K562 (cell line): ENCODE measurements around the gene MINDY4. TPM values are rescaled to one million over a fixed set of nuclear protein-coding genes. Genes with fewer than 3 reads are reported as not detected.

Experiments
- ATAC-seq: fragments of 200-7000 bp; cut with Tn5 transposase; 3 replicates; pipeline ENCODE4 v1.9.1; 2020; ENCODE audit warnings: moderate library complexity
- BruUV-seq: library from RNA; stranded (reverse); fragments of 400-500 nt; replicated peaks from 2 replicates; lab custom pipeline; 2021; lab: Mats Ljungman, UMichigan
- CTCF ChIA-PET: fragments of 300-600 bp; formaldehyde crosslinking; extraction: SDS; loops from one replicate; lab custom pipeline; 2021; ENCODE audit warnings: low intra/inter-chr PET ratio; lab: Yijun Ruan, JAX
- POLR2A ChIA-PET: fragments of 300-600, 350-650 bp; sonication (Branson Sonifier 250); formaldehyde crosslinking; extraction: SDS; loops from one replicate; lab custom pipeline; 2021; ENCODE audit warnings: antibody characterized with exemption, inconsistent platforms; lab: Yijun Ruan, JAX
- DNase-seq, 4 experiments: peaks; one replicate each; pipeline versions ENCODE4 v3.0.0 to v3.0.0-alpha.2; 2011 to 2018; ENCODE audit warnings: low spot score in 3 of 4, mixed read lengths in 3 of 4; ENCODE audit errors: extremely low read depth in 1 of 4
- FAIRE-seq: peaks from 2 replicates; lab custom pipeline; 2011; peaks lifted over from hg19 to GRCh38; lab: Jason Lieb, UNC
- H2AFZ ChIP-seq: 2 replicates; pipeline ENCODE4 v1.6.0; 2011; ENCODE audit warnings: low read depth, low read length, control low read depth, inconsistent platforms
- H3K27ac ChIP-seq: fragments of 200-600 bp; 3 replicates; pipeline ENCODE4 v1.8.0; 2011; ENCODE audit warnings: low read depth, mild to moderate bottlenecking, control low read depth, inconsistent platforms, low read length, moderate library complexity, mixed read lengths; ENCODE audit errors: extremely low read depth
- H3K27me3 ChIP-seq, 2 experiments: fragments of 300-600 bp in 1 of 2; 2 replicates in 1 of 2; 3 replicates in 1 of 2; pipeline versions ENCODE4 v1.6.0 to v1.8.0; 2011; ENCODE audit warnings: inconsistent platforms in 2 of 2, low read length in 2 of 2, mild to moderate bottlenecking in 1 of 2, mixed read lengths in 1 of 2, moderate library complexity in 1 of 2; ENCODE audit not compliant: control insufficient read depth in 2 of 2, insufficient read depth in 2 of 2
- H3K36me3 ChIP-seq: fragments of 300-600 bp; 3 replicates; pipeline ENCODE4 v1.8.0; 2011; ENCODE audit warnings: mild to moderate bottlenecking, low read length, inconsistent platforms; ENCODE audit not compliant: control insufficient read depth, insufficient read depth
- H3K4me1 ChIP-seq, 2 experiments: fragments of 200-600 bp in 1 of 2; replicated peaks in 1 of 2; 2 replicates in 1 of 2; 3 replicates in 1 of 2; pipeline versions ENCODE4 v1.5.1 to v1.8.0; 2011; ENCODE audit warnings: inconsistent platforms in 2 of 2, low read length in 2 of 2, mild to moderate bottlenecking in 1 of 2, mixed read lengths in 1 of 2, moderate library complexity in 1 of 2; ENCODE audit not compliant: control insufficient read depth in 2 of 2, insufficient read depth in 2 of 2
- H3K4me2 ChIP-seq: 2 replicates; pipeline ENCODE4 v1.6.1; 2011; ENCODE audit warnings: low read length, control low read depth, inconsistent platforms, mixed read lengths; ENCODE audit not compliant: insufficient read depth
- H3K4me3 ChIP-seq: fragments of 200-600 bp; sonication (generic), shearing (Covaris generic); 2 replicates; pipeline ENCODE4 v1.5.1; 2016; ENCODE audit warnings: control low read depth, inconsistent platforms
- H3K79me2 ChIP-seq: fragments of 200-600 bp; 3 replicates; pipeline ENCODE4 v1.8.0; 2011; ENCODE audit warnings: low read length, inconsistent platforms; ENCODE audit not compliant: control insufficient read depth, insufficient read depth
- H3K9ac ChIP-seq, 2 experiments: 2 replicates each; pipeline versions ENCODE4 v1.6.0 to v1.6.1; 2011; ENCODE audit warnings: low read depth in 2 of 2, low read length in 2 of 2, control low read depth in 1 of 2, inconsistent platforms in 1 of 2, mild to moderate bottlenecking in 1 of 2, mixed read lengths in 1 of 2; ENCODE audit not compliant: insufficient read depth in 1 of 2
- H3K9me1 ChIP-seq: one replicate; pipeline ENCODE4 v1.6.0; 2011; ENCODE audit warnings: inconsistent platforms, mild to moderate bottlenecking, low read length, moderate library complexity; ENCODE audit not compliant: control insufficient read depth, insufficient read depth
- H3K9me3 ChIP-seq: replicated peaks from 2 replicates; pipeline ENCODE4 v1.5.1; 2011; ENCODE audit warnings: low read depth, low read length, inconsistent platforms; ENCODE audit not compliant: control insufficient read depth, insufficient read depth
- H4K20me1 ChIP-seq: replicated peaks from 2 replicates; pipeline ENCODE4 v1.6.1; 2011; ENCODE audit warnings: low read length, inconsistent platforms, mixed read lengths; ENCODE audit not compliant: control insufficient read depth, insufficient read depth
- BRD9 ChIP-seq: fragments of 450-650 bp; IDR thresholded peaks from 2 replicates; pipeline ENCODE4 v1.6.1; 2018; ENCODE audit warnings: low read depth; ENCODE audit not compliant: partially characterized antibody
- CAMTA2 ChIP-seq: fragments of 250-450 bp; sonication (Bioruptor Pico); conservative IDR thresholded peaks from 2 replicates; pipeline ENCODE4 v1.5.1; 2022
- CHAMP1 ChIP-seq: fragments of 450-650 bp; IDR thresholded peaks from 2 replicates; pipeline ENCODE4 v1.6.1; 2016; ENCODE audit warnings: mild to moderate bottlenecking
- OTX1 ChIP-seq: fragments of 450-650 bp; formaldehyde crosslinking; IDR thresholded peaks from 2 replicates; pipeline ENCODE4 v1.4.0; 2022; ENCODE audit warnings: mild to moderate bottlenecking
- SP1 ChIP-seq: sonication (generic); formaldehyde crosslinking; IDR thresholded peaks from 2 replicates; pipeline ENCODE4 v1.8.1; 2022; ENCODE audit warnings: mild to moderate bottlenecking, missing genetic modification reagents
- XRCC3 ChIP-seq: fragments of 450-650 bp; IDR thresholded peaks from 2 replicates; pipeline ENCODE4 v1.6.1; 2017; ENCODE audit warnings: mild to moderate bottlenecking, moderate library complexity
- ZNF232 ChIP-seq: sonication (generic); formaldehyde crosslinking; IDR thresholded peaks from 2 replicates; pipeline ENCODE4 v1.8.0; 2022; ENCODE audit warnings: mild to moderate bottlenecking, missing genetic modification reagents
- WGBS: fragments of 100-300 bp; shearing (Covaris generic); methylation state at CpG from one replicate; pipeline ENCODE4 v1.1.6; 2016; ENCODE audit warnings: low coverage, mixed read lengths; ENCODE audit not compliant: insufficient coverage; ENCODE audit errors: missing lambda C conversion rate; 5-methylcytosine and 5-hydroxymethylcytosine counted together
- in situ Hi-C: fragments of 300-500 bp; cut with MboI; formaldehyde crosslinking; loops from 4 replicates; pipeline ENCODE4 v1.15.0; 2018; ENCODE audit warnings: inconsistent platforms, mixed read lengths
- intact Hi-C: fragments of 100-400 bp; cut with micrococcal nuclease; formaldehyde crosslinking; loops from 2 replicates; pipeline ENCODE4 v1.14.2; 2022
- polyA plus RNA-seq, 8 experiments: library from polyadenylated mRNA; depleted of rRNA in 4 of 8; stranded (reverse) in 5 of 8; unstranded in 3 of 8; fragments of >200 nt; fragmentation: Nextera tagmentation in 2 of 8; fragmentation: Illumina TruSeq in 1 of 8; extraction: Ambion mirVana in 2 of 8; extraction: Trizol in 1 of 8; gene quantifications; 2 replicates each; pipeline versions ENCODE4 v1.2.1 to v1.2.3, GENCODE V29; 2011 to 2014; ENCODE audit warnings: inconsistent platforms in 1 of 8, missing spikeins in 1 of 8
- total RNA-seq, 7 experiments: library from RNA; depleted of rRNA in 6 of 7; stranded (reverse); fragments of >200 nt in 6 of 7; fragmentation: Illumina TruSeq in 2 of 7; extraction: Trizol in 2 of 7; gene quantifications; 2 replicates each; pipeline versions ENCODE4 v1.2.1 to v1.2.3, GENCODE V29; 2011 to 2021; ENCODE audit warnings: low replicate concordance in 1 of 7

Gene MINDY4
- total and polyA plus RNA-seq, 9 of the 15 experiments (the other 6 are each of a cell fraction or from before 2014, with no cell fraction given) = 2.1 to 16.7 (median 11.0) TPM

GRCh38 chr7:30929686-30930085, 158.5 kb downstream of the MINDY4 start:
- Histone ChIP-seq H3K9me3 (no peaks in the 10 kb centered on the region), H3K79me2 (no peaks in the 10 kb centered on the region), H2AFZ (no peak overlapping the region), H3K9me1 (peaks cover 4% of the 10 kb centered on the region), H3K36me3 (no peaks in the 10 kb centered on the region), H3K4me1 (peaks cover 5 to 25% of the 10 kb centered on the region in 2 experiments; a peak in 4 of 5 replicates), H3K27ac (no peak overlapping the region), H4K20me1 (no peaks in the 10 kb centered on the region), H3K4me2 (no peak overlapping the region), H3K4me3 (no peak overlapping the region), H3K27me3 (no peaks in the 10 kb centered on the region), H3K9ac (0 out of 4 replicates have a peak overlapping the region, but pooled peaks of 1 of the 2 experiments have one; percentile 4)
- ATAC-seq (no peak), DNase-seq (peak in 2 of 4 experiments; percentile 2 to 6), FAIRE-seq (no peak)
- CTCF ChIA-PET = interaction anchor here (0.6 kb wide), 1 partner anchor 9 kb away, joined by 5 read pairs; no protein-coding TSS in a partner anchor
- WGBS = 36% methylated on average over 4 of the region's 4 CpGs
- POLR2A ChIA-PET = interaction anchor here (1.5 kb wide), 1 partner anchor 9 kb away, joined by 5 read pairs; no protein-coding TSS in a partner anchor
- BruUV-seq = no TSS peak
- in situ Hi-C loops (no loop called here), intact Hi-C loops (no loop called here)
- TF ChIP-seq BRD9 = no peak
- TF ChIP-seq XRCC3 = no peak
- no peak for TF ChIP-seq SP1 (CRISPR knock-in tag)
- no peak for TF ChIP-seq CAMTA2
- no peak for TF ChIP-seq CHAMP1
- TF ChIP-seq OTX1 = no peak
- TF ChIP-seq ZNF232 (CRISPR knock-in tag) = no peak
